NCI-H146 treated with DMSO at 0.1 percent for 48 hours (cell line): ENCODE data around the gene RPS21.

Source experiments
- DNase-seq: peaks from one replicate; lab custom pipeline; 2025; ENCODE audit not compliant: unreplicated experiment; lab: John Stamatoyannopoulos, UW

Gene RPS21

GRCh38 chr20:62409086-62409853 is 22.4 kb downstream of the RPS21 start:
- no peak for DNase-seq

GRCh38 chr20:62409931-62410745 is 23.2 kb downstream of the RPS21 start:
- DNase-seq, result peak; percentile 44

DNA sequence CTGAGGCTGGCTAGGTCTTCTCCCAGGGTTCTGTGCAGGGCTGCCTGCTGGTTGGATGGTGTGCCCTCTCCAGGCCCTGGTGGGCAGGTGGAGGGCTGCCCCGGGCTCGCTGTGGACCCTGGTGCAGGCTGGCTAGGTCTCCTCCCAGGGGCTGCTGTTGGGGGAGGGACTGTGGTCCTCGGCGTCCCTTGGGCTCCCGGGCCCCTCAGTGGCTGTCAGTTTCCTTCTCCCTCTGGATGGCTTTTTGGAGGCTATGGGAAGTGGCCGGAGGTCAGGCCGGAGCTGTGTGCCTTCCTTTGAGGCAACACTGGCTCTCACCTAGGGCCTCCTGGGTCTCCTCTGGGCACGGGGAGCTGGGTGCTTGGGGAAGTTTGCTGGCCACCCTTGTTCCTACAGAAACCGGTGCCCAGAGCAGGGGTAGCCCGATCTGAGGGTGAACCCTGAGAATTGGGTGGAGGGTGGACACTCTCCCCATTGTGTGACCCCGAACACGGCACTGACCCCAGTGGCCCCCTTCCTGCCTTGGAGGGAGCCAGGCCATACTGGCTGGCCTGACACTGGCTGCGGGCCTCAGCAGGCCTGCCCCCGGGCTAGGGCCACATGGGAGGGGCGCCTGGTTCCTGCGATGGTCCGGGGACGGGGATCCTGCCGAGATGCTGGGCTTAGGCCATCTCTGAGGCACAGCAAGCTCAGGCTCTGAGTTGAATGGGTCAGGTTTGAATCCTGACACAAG is 24.0 kb downstream of the RPS21 start:
- no peak for DNase-seq

DNA sequence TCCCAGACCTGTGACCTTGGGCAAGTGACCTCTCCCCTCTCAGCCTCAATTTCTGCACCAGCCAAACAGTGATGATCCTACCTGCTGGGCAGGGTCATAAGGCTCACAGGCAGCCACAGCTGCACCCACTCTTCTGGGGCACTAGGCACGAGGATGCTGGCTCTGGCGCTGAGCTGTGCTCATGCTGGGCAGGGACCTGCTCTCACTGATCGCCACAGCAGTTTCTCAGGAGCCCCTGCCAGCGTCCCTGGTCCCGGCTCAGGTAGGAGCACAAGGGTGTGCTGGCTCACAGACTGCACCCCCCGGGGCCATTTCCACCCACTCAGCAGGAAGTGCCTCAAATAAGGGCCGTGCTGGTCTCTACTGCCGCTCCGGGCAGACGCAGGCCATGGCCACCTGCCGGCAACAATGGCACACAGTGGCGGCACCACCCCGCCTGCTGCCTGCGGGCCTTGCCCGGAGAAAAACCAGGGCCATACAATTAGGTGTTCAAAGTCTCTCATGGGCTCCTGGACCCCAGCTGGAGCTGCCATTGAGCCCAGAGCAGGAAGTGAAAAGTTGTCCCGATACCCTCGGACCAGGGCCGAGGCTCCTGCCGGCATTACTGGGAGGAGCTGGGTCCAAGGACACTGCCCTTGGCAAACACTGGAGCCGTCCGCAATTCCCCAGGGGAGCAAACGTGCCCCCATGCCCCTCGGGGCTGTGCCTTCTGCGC is 24.7 kb downstream of the RPS21 start:
- DNase-seq, result peak; percentile 25

DNA sequence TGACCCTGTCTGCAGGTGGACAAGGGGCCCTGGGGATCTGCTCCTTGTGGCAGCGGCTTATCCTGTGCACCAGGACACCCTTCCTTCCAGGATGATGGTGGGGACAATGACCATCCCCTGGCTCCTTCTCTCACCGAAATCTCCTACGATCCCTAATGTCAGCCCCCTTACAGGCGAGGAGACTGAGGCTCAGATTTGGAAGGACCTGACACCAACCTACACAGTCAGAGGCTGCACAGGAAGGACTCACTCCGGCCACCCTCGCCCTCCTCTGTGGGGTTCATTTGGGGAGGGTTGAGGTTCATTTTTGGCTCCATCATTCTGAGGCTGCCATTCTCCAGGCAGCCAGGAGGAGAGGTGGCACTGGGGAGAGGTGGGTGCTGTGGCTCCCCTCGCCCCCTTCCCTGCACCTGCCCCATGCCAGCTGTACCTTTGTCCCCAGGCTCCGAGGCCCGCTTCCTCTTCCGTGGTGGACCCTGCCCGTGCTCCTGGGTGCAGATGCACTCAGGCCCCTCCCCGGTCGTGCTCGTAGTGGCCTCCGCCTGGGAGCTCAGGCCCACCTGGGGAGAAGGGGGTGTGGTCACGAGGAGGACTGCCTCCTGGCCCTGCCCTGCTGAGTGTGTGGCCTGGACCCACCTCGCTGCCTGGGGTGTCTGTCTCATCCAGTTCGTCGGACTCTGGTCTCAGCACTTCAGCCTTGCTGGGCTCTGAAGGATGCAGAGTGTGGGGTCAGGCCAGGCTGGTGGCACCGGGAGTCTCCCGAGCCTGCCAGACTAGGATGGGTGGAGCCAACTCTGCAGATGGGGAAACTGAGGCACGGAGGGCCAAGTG is 25.5 kb downstream of the RPS21 start:
- no peak for DNase-seq

DNA sequence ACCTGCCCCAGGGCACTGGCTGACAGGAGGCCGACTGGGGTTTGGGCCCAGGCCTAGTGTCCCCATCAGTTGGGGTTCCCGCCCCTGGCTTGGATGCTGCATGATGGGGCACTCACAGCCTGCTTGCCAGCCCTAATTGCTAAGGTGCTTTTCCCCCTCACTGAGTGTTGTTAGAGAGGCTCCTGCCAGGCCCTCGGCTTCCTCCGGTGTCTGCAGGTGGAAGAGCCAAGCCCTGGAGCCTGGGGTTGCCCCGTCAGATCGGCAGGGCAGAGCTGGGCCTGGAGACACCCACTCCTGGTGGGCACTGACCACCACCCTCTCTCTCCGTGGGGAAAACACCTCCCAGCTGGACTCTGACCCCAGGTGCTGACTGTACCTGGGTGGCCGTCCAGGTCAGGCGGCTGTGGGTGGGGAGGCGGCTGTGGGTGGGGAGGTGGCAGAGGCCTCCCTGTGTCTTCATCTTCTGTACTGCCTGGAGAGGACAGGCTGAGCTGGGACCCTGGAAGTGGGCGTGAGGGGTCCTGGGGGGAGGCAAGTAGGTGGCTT is 26.2 kb downstream of the RPS21 start:
- no peak for DNase-seq

GRCh38 chr20:62413896-62414481 is 27.1 kb downstream of the RPS21 start:
- no peak for DNase-seq

DNA sequence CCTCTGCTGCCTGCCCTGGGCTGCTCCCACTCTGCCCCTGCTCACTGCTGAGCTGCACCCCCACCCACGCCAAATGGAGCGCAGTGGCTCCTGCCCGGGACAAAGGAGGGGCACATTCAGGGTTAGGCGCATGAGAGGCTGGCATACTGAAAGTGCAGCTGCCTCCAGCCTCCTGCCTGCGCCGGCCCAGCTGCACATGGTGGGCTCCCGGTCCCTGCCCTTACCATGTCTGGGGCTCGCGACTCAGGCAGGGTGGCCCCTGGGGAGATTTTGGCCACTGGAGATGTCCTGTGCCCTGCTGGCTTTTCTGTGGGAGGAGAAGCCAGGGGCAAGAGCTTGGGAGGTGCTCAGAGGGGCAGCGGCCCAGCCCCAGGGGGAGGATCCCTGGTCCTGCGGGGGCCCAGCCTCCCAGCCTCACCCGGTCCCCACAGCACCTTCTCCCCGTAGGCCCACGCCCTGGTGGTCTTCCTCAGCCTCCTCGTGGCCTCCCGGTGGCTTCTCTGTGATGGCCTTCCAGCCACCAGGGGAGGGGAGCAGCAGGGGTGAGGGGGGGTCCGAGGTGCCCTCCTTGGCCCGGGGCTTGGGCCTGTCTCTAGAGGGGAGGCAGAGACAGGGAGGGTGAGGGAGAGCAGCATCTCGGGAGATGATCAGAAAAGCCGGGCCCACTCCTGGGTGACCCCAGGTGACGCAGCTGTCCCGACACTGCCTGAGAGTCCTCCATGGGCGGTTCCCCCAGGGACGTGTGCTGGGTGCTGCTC is 28.6 kb downstream of the RPS21 start:
- DNase-seq, result no peak

DNA sequence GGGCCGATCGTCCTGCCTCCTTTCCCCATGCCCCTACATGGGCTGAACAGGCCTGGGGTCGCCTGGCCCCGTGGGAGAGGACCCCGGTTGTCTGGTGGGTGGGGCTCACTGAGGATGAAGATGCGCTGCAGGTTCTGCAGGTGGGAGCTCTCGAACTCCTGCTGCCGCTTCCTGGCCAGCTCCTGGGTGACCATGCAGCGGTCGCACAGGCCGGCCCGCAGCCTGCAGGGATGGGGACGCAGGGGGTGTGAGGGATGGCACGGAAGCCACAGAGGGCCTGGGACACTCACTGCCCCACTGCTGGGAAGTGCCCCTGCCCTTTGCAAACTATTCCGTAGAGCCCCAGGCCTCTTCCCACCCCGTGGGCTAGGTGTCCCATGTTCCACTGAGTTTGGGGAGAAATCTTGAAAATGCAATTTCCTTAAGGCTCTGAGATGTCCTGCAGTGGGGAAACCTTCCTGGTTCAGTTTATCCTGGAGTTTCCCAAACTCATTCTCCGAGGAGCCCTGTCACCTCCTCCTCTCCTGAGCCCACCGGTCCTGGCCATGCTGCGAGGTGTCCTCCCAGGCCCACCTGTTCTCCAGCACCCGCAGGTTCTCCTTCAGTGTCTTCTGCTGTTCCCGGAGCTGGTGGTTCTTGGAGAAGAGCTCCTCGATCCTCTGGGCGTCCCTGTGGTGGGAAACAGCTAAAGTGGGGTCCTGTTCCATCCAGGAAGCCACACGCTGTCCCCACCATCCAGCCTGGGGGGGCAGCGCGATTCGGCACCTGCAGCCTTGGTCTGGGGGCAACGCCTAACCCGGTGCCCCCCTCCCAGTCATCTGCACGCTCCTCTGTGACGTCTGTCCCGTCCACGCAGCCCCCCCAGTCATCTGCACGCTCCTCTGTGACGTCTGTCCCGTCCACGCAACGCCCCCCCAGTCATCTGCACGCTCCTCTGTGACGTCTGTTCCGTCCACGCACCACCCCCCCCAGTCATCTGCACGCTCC is 30.0 kb downstream of the RPS21 start:
- DNase-seq, result no peak

GRCh38 chr20:62417981-62418708 is 31.2 kb downstream of the RPS21 start:
- DNase-seq, result no peak

DNA sequence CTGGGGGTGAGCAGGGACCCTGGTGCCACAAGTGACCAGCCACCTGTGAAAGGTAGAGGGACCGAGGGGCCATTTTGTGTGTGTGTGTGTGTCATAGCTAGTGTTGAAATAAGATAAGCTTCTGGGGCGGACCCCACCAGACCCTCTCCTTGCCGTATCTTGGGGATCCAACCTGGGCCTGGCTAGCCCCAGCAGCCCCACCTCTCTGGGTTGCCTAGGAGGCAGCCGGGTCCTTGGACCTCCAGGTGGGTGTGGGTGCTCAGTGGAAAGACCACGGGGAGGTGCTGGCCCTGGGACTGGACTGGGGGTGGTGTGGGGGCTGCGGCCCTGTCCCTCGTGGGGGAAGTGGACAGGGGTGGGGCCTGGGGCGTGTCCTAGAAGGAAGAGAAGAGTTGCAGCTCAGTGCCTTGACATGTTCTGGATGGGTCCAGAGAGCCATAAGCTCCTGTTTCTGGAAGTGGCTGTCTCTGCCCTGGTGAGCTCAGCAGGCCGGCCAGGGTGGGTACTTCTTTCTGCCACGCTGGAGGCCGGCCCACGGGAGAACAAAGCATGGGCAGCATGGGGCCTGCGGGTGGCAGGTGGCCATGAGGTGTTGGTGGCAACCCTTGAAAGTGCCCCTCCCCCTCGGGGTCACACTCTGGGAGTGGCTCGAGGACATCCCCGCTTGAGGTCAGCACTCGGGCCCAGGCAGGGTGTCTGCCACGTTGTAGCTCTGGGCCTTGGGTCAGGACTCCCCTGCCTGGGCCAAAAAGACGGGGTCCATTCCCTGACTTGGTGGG is 32.0 kb downstream of the RPS21 start:
- DNase-seq, result no peak

DNA sequence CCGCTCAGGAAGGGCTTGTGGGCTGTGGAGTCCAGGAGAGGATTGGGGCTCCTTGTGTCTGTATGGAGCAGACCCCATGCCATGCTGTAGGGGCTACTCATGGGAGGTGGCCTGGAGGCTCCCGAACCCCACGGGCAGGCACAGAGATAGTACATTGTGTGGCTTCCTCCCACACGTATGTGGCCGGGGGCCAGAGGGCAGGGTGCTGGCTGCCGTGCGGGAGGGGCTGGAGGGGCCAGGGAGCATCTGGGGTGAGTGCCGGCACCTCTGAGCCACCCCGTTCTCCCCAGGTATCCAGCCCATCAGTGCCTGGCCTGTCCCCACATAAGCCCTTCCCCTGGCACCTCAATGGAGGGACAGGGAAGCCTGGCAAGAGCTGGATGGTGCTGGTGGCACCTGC is 32.9 kb downstream of the RPS21 start:
- DNase-seq, result no peak

DNA sequence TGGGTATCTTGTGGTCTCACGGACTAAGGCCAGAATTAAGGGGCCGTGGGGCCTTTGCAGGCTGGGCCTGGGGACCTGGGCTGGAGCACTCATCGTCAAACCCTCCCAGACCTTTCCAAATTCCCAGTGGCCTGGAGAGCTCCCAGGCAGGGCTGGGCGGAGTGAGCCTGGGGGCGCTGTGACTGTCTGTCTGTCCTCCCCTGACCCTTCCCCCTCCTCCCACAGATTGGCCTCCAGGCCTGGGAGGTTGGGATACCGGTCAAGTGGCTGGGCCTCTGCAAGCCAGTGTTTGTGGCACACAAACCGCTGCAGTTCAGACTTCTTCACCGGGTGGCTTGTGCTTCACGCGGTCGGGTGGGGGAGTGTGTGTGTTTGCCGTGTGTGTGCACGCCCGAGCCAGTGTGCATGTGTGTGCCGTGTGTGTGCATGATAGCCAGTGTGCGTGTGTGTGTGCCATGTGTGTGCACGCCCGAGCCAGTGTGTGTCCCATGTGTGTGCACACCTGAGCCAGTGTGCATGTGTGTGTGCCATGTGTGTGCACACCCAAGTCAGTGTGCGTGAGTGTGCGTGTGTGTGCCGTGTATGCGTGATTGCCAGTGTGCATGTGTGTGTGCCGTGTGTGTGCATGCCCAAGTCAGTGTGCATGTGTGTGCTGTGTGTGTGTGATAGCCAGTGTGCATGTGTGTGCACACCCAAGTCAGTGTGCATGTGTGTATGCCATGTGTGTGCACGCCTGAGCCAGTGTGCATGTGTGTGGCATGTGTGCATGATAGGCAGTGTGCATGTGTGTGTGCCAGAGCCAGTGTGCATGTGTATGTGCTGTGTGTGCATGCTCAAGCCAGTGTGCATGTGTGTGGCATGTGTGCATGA is 34.2 kb downstream of the RPS21 start:
- no peak for DNase-seq

DNA sequence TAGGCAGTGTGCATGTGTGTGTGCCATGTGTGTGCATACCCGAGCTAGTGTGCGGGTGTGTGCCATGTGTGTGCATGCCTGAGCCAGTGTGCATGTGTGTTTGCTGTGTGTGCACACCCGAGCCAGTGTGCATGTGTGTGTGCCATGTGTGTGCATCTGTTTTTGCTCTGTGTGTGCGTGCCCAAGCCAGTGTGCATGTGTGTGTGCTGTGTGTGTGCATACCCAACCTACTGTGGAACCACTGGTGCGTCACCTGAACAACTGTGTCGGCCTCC is 34.8 kb downstream of the RPS21 start:
- DNase-seq, result no peak

DNA sequence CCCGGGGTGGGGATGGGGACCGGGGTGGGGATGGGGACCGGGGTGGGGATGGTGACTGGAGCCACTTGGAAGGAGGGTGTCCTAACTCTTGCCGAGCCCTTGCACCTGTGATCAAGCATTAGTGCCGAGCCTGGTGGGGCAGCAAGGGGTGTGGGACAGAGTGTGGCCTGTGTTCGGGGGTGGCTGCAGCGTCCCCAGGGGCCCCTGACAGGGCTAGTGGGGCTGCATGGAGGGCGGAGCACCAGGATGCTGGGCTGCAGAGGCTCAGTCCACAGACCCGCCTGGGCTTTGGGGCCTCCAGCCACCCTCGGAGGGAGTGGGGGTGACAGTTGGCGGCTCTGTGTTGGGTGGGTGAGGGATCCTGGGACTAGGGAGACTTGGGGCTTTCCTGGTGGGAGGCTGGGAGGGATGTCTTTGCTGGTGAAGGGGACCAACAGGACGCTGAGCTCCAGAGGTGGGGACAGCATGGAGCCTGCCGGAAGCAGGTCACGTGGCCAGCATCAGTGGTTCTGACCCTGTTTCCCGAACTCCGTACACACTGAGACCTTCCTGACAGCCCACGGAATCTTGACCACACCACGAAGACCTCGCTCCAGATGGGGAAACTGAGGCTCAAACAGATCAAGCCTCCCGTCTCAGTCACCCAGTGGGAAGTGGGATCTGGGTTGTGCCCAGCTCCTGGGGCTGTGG is 35.9 kb downstream of the RPS21 start:
- no peak for DNase-seq
